ENCODE measurements around the gene CCDC54.

GRCh38 chr3:107409365-107409764, 32.1 kb downstream of the CCDC54 start:
- TF ChIP-seq CTCF (IDR thresholded peaks at IDR 0.05) (no peak), POLR2A (IDR thresholded peaks at IDR 0.05) (no peak)
